K562 treated with DMSO at 1 percent for 24 hours (cell line): ENCODE data around the gene SSX3. TPM values are rescaled to one million over a fixed set of nuclear protein-coding genes. Genes with fewer than 3 reads are reported as not detected.

Experiments used
- total RNA-seq: library from RNA; unstranded; fragments of 300-600 nt; gene quantifications from 2 replicates; pipeline ENCODE4 v1.2.3, GENCODE V29; 2022; ENCODE audit warnings: low read depth; ENCODE audit not compliant: insufficient read depth

Gene SSX3, protein sequence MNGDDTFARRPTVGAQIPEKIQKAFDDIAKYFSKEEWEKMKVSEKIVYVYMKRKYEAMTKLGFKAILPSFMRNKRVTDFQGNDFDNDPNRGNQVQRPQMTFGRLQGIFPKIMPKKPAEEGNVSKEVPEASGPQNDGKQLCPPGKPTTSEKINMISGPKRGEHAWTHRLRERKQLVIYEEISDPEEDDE
- 36.3 and 37.7 TPM in 2 replicates for total RNA-seq

GRCh38 chrX:48356315-48357094 is at the start of gene SSX3:
SSX3 (minus strand) TSS chrX:48356703; CDS start chrX:48355249, 1,454 bp downstream.

GRCh38 chrX:48383239-48383638 is 26.7 kb upstream of the SSX3 start, which contains the start of gene SSX4:
SSX4 (plus strand) TSS chrX:48383539; CDS start chrX:48384054, 515 bp downstream.

Other genes with a start within 250 kb of the SSX3 start
- gene SPACA5B, start 226.1 kb downstream of the SSX3 start, total RNA-seq = not detected in 2 replicates
- gene SSX5, start 159.9 kb downstream of the SSX3 start, total RNA-seq = 0.76 and 1.1 TPM in 2 replicates
- gene SSX1, start 101.3 kb downstream of the SSX3 start, total RNA-seq = 80.4 and 98.9 TPM in 2 replicates
- gene SSX4, start 26.8 kb upstream of the SSX3 start, total RNA-seq = 14.1 TPM in 1 of 2 replicates, not detected in the other
- 9.5 and 22.0 TPM in 2 replicates for gene SSX4B, start 55.3 kb upstream of the SSX3 start, total RNA-seq
- 27.2 and 36.4 TPM in 2 replicates for gene SLC38A5, start 113.6 kb upstream of the SSX3 start, total RNA-seq
- 45.6 and 45.9 TPM in 2 replicates for gene FTSJ1, start 119.5 kb upstream of the SSX3 start, total RNA-seq
- gene PORCN, start 152.3 kb upstream of the SSX3 start, total RNA-seq = 6.7 and 11.1 TPM in 2 replicates
- 236 and 255 TPM in 2 replicates for gene EBP, start 165.1 kb upstream of the SSX3 start, total RNA-seq
- gene TBC1D25, start 183.0 kb upstream of the SSX3 start, total RNA-seq = 11.5 and 12.9 TPM in 2 replicates
- 60.6 and 67.0 TPM in 2 replicates for gene RBM3, start 217.8 kb upstream of the SSX3 start, total RNA-seq
- 93.9 and 94.4 TPM in 2 replicates for gene WDR13, start 240.8 kb upstream of the SSX3 start, total RNA-seq